ENCODE measurements around the gene TNFSF11.

Gene TNFSF11

DNA sequence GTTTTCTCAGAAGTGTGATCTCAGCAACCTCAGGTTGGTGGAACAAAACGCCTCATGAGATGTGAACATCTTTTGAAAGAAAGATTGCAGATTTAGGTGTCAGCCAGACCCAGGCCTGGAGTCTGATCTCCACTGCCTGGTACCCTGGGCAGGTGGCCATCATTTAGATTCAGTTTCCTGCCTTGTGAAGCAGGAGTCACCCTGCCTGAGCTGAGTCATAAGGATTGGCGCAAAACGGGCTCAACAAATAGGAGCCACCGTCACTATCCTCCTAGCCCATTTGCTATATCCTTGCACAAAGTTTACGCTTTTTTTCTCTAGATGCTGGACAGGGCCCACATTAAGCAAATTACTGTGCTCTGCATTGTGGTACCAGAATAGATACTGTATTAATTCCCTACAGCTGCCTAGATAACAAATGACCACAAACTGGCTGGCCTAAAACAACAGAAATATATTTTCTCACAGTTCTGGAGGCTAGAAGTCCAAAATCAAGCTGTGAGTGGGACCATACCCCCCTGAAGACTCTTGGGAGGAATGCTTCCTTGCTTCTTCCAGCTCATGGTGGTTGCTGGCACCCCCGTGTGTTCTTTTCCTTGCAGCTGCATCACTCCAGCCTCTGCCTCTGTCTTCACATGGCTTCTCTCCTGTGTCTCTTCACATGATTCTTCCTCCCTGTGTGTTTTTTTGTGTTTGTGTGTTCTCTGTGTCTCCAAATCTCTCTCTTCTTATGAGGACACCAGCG lies 38.2 kb downstream of the TNFSF11 start:
- DNase-seq, result peak in 1 of 2 experiments; percentile 27

DNA sequence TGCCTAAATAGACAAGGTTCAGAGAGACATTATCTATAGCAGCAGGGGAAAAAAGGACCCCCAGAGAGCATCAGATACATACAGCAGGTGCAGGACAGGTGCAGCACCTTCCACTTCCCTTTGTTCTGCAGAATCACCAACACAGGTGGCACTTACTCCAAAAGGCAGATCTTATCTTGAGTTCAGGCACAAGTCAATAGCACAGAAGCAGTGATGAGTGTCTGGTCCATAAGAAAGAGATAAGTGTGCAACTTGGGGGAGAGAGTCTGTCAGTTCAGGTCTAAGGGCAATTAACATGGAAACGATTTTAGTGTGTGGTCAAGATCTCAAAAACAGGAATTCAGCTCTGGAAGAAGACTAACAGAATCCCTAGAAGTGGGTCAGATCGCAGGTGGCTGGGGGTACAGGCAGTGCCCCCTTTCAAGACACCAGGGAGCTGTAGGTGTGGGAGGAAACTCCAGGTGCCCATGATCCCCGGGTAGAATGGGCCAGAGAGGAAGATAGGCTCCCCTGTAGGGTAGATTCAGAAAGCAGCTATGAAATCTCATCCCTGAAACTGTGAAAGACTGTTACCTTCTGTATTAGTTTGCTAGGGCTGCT lies 40.6 kb downstream of the TNFSF11 start:
- peak in 1 of 2 experiments; percentile 24 for DNase-seq

DNA sequence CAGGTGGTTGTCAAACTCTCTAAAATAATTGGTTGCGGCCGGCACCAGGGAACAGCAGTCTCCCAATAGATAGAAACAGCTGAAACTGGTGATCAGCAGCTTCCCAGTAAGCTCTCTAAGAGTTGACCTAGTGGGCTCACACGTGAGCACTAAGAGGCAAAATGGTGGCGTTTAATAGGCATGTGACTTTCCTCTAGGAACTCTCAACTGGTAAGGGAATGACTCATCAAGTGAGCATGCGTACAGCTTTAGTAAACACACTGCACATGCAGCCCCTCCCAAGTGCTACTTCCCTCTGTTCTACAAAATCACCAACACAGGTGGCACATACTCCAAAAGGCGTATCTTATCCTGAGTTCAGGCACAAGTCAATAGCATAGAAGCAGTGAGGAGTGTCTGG lies 41.7 kb downstream of the TNFSF11 start:
- no peak for DNase-seq

DNA sequence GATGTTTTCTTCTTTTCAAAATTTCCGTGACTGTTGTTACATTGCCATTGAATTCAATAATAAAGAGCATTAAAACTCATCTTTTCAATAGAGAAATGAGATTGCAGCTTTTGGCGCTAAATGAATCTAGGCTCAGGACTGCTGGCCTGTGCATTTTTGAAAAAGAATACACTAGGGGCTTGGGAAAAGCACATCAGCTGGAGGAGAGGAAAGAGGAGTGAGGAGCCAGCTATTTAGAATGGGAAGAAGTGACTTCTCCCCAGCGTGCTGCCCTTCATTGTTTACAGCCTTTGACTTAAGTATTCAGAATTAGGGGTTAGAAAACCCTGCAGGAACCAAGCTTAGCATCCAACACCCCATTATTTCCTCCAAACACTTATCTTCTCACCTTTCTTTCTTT lies 43.3 kb downstream of the TNFSF11 start:
- DNase-seq, result no peak

DNA sequence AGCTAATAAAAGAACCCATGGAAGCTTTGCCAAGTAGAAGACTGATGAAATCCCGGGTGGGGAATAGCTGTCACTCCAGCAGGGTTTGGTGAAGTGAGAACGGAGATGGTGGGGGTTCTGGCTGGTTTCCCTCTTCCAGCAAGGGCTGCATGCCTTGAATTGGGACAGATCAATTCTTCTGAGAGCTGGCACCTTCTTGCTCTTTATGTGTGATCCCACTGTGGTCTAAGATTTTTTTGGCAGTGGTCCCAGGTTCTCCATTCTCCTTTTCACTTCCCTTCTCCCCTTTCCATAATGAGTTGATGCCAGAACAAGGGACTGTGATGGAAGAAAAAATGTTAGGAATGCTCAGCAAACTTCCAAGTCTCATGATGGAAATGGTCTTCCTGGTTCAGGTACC lies 50.0 kb downstream of the TNFSF11 start:
- no peak for DNase-seq

DNA sequence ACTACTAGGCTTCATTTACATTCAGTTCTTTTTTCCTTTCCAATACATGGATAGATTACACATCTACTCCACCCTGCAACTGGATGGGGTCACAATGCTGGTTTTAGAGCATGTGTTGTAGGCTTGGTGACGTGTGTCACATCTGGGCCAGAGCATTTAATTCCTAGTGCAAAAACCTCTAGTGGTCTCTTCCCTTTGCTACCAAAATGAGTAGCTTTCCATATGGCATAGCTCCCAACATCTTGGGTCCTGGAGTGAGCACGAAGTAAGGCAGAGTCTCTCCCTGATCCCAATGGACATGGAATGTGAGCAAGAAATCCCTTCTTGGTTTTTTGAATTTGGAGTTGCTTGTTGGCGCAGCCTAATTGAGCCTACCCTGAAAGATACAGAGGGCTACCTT lies 51.7 kb downstream of the TNFSF11 start:
- DNase-seq, result no peak

DNA sequence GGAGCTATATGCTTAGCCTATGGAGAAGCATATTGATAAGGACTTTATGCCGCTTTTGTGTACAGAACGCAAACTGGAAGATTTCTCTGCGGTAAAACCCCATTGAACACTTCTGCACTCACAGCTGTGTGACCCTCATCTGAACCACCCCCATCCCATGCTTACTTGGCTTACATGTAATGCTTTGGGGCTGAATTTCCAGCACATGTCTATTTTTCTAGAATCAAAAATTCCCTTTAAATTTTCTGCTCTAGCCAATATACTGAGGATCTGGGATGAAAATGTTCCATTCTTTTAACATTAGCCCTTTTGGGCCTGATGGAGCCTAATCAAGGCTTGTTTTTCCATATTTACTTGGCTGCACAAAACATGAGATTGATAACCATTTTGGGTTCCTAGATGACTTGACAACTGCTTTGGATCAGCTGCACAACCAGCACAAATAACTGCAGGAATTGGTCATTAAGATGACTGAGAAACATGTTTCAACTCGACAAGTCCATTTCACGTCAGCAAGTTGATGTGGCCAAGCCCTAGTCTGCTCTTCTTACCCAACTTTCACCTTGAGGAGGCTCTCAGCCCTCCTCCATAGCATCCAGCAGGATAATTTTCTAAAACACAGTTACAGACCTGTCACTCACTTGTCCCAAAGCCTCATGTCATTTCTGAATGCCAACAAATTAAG lies 52.4 kb downstream of the TNFSF11 start:
- no peak for DNase-seq

DNA sequence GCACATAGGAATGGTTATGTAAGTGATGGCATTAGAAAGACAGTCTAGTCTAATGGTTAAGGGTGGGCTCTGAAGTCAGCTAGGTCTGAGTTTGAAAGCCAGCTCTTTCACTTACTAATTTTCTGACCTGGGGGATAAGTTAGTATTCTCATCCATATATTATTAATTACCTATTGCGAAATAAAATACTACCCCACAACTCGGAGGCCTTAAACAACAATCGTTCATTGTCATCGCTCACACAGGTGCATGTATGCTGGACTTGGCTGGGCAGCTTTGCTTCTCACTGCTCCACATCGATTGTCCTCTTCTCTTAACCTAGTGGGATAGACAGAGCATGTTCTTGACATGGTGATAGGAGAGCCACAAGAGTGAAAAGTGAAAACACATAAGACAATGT lies 54.7 kb downstream of the TNFSF11 start:
- DNase-seq, result no peak

DNA sequence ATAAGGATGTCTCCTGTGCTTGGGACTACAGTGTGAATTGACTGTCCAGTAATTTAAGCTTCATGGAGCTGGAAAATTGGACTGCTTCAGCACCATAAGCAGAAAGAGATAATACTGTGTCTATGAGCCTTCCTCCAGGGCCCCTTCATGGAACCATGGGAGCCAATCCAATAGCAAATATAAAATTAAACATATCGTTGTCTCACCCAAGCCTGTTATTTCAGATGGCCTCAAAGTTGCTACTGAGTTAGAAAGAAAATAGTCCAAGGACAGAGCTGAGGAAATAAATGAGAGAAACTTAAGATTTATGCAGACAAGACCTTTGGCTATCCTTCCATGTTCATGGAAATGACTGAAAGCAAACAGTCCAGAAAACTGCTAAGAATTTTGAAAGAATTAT lies 57.2 kb downstream of the TNFSF11 start:
- no peak for DNase-seq

DNA sequence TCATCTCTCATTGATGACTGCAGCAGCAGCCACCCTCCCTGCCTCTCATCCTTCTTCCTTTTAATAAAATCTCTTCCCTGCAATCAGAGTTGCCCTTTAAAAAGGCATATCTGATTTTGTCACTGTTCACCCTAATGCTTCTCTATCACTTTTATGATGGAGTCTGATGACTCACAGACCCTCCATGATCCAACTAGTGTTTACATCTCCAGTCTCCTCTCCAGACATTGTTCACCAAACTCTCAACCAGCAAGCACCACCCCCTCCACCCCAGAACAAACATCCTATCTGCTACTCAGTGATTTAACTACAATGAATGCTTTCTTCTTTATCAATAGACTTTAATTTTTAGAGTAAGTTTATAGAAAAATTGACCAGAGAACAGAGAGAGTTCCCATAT lies 59.5 kb downstream of the TNFSF11 start:
- DNase-seq, result no peak

DNA sequence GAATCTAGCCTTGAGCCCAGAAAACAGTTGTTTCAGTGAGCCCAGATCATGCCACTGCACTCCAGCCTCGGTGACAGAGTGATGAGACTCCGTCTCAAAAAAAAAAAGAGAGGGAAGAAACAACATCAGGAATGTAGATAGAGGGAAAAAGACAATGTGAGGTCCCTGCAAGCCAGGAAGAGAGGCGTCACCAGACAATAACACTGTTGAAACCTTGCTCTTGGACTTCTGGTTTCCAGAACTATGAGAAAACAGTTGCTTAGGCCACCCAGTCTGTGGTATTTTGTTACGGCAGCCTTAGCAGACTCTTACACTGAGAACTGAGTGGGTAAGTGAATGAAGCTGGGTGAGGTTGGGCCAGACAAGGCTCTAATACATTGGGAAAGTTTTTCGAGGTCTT lies 64.1 kb downstream of the TNFSF11 start:
- DNase-seq, result no peak

DNA sequence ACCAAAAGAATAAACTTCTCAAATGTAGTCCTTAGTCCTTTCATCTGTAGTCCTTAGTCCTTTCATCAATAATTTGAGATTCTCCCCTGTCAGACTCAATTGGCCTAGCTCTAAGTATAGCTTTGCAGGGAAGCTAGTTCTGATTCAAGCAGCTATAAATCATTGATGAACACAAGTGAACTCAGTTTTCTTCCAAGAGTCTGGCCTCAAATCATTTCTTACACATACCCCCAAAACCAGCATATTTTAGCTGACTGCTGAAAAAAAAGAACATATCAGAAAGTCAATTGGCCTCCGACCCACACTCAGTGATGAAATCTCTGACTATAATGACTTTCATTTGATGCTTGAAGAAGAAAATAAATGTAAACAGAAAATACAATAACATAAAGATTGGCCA lies 64.9 kb downstream of the TNFSF11 start:
- DNase-seq, result no peak

DNA sequence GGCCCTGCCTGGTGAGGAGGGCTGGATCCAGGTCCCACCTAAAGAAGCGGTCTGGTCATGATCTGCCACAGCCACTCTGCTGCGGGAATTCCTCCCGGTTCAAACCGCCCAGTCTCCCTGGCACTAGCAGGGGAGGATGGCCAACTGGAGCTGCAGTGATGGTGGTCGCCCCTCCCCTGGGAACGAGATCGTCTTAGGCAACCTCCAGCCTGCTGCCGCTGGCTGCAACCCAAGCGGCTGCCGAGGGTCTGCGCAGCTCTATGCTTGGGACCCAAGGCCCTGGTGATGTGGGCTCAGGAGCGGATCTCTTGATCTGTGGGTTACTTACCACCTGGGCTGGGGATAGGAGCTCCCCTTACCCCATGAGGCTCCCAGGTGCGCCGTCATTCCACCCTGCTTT lies 69.1 kb downstream of the TNFSF11 start:
- DNase-seq, result no peak

DNA sequence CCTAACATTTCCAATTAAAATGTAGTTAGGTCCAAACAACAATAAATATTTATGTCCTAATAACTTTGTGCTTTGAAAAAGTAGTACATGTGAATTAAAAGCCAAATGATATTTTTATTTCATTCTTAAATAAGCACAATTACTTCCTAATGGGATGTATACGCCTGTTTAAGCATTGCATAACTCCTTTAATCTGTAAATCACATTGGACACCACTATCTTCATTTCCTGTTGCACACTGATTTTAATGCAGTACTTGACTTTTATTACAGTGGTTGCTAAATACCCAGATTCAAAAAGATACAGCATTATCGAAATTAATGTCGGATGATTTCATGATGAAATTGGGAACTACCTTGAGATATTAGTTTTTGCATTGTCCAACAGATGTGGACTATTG lies 70.9 kb downstream of the TNFSF11 start:
- no peak for DNase-seq

DNA sequence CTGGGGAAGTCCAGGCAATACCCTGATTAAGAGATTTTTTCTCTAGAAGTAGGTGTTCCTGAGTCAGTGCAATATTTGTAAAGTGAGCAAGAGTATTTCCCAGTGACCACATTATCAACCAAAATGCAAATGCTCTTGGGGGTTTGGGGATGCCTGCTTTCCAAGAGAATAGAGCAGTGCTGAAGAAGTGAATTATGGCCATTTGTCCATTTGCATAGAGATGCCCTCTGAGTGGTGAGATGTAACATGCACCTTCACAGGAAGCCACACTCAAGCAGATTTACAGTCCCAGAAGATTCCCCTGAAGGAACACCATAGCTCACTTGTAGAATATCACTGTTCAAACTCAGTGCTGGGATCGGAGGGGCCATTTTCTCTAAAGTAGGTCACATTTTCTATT lies 71.8 kb downstream of the TNFSF11 start:
- DNase-seq, result peak; percentile 42 to 50

DNA sequence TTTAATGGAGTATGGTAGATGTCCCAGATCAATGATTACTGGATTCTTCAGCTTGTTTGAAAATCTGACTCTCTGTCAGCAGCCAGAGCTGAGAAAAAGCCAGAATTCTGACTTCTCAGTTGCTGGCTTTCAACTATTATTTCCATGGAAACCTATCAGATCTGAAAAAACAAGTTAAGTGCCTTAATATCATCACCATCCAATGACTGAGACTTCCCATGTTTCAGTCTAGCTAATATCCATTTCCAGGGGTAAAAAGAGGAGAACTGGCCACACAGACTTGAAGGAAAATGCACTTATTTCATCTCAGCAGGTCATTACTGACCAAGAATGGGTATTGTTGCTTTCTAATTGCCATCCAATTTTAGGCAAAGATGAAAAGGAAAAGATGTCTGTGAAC lies 75.2 kb downstream of the TNFSF11 start:
- no peak for DNase-seq

DNA sequence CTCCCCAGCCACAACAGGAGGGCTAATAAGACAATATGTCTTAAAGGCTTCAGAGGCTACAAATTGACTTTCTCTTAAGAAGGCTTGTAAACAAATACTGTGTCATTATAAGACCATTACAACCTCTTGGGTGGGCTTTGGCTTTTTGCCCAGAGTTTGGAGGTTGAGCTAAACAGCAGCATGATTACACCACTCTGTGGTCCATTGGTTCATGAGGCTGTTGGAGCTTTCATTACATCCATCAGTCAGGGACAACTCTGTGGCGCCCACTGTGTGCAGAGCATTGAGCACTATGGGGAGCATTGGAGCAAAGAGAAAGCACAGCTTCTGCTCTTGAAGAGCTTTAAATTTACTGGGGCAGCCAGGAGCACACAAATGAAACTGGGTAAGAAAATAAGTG lies 75.9 kb downstream of the TNFSF11 start:
- no peak for DNase-seq

DNA sequence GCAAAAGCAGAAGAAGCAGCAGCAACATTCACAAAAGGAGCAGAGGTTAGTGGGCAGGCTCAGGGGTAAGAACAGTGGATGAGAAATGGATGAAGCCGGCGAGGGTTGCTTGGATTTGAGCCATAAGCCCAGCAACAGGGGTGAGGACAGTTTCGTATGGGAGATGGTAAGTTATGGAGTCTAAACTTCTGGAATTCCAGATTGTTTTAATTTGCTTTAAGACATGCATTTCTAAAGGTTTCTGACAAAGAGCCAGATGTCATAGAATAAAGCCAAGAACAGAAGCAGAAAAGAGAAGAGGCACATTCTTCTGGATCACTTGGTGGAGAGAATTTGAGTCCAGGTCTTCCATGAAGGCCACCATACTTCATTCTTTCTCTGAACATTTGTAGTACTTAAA lies 76.6 kb downstream of the TNFSF11 start:
- DNase-seq, result no peak

DNA sequence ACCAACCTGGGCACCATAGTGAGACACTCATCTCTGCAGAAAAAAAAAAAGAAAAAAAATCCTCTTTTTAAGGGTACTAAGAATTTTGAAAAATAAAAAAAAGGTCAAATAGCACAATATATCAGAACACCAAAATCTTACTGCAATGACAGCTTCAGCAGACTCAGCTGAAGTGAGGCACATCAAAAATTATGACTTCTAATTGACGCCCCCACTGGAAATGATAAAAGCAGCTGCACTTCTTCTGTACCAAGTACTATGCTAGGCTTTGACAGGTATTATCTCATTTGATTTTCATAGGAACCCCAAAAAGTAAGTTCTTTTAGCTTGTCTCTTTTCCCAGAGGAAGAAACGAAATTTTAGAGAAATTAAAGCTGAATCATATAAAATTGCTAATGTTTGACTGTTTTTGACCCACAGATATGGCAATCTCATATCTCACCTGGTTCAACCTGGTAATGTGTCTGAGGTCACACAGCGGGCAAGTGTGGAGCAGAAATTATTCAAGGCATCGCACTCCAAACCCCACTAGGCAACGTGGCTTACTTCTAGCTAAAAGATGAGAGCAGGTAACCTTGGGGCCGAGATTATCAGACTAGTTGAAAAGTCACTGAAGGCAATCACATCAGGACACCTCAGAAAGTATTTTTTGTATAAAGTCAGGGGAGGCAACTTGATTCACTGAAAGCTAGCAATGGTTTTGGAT lies 78.1 kb downstream of the TNFSF11 start:
- DNase-seq, result no peak

DNA sequence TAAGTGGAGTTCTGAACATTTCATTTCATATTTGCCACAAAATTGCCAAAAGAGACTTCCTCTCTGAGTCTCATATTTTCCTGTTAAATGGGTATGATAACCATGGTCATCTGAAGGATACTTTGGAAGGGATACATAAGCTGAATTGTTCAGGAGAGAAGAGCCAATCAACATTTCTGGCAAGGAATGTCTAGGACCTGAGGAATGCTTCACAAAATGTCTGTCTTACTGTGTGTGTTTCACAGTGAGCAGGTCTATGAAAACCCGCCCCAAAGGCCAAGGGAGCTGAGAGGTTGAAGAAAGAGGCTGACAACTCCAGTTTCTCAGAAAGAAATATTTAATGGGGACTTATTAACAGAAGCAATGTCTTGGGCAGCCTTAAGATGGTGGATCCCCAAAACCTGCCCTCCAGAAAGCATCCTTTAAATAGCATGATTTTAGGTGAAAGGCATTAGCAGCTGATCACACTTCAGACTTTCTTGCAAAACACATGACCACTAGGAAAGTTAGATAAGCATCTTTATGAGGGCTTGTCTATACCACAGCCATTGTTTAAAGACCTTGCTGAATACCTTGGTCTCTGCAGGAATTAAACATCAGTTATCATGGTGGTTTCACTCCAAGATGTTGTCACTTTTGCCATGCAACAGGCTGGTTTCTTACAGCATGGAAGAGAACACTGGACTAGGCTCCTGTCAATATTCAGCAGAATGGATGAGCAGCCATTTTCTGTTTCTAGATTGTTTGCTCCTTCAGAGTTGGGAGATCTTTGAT lies 78.9 kb downstream of the TNFSF11 start:
- peak; percentile 21 to 43 for DNase-seq

DNA sequence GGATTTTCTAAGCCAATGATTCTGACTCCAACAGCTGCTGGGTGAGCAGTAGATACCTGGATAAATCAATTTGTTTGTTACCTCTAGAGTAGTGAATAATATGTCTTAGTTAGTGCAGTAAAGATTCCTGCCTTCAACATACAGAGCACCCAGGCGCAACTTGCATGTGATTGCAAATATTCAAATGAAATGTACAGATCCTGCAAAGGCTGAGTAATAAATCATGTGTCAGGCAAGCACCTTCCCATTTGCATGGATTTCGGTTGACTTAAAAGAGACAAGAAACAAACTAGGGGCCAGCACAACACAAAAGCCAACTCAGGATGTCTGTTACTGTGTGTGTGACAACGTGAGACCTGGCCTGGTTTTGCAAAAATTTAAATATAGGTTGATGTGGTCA lies 79.7 kb downstream of the TNFSF11 start:
- DNase-seq, result peak; percentile 98 to 99

DNA sequence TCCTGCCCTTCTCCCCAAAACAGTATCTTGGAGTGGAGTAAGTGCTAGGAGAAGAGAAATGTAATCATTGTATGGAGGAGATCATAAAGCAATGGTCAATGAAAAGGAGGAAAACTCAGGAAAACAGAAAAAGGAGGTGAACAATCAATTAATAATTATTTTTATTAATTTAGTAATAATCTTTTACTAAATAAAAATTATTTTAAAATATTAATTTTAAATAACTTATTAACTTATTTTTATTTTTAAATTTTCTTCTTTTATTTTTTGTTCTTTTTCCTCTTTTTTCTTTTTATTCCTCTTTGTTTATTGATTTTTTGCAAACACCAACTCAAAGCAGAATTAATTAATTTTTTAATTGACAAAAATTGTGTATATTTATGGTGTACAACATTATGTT lies 80.3 kb downstream of the TNFSF11 start:
- no peak for DNase-seq

DNA sequence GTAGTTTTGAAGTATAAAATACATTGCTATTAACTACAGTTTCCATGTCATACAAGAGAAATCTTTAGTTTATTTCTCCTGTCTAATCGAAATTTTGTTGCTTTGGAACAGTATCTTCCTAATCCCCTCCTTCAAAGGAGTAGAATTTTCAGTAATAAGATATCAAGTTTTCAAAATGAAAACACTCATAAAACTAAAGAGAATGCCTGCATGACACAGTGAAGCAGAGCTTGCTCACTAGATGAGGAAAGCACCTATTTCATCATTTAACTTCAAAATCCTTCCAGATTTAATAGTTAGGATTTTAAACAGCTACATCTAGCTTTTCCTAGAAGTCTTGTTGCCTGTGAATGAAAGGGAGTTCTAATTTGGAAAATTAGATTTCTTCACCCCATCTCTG lies 80.8 kb downstream of the TNFSF11 start:
- DNase-seq, result no peak
